Keratinocyte (primary cell): ENCODE measurements around the gene AASS.

ENCODE experiments used
- EZH2 ChIP-seq: IDR thresholded peaks from one replicate; pipeline ENCODE4 v1.6.1; 2012; ENCODE audit warnings: inconsistent platforms, mild to moderate bottlenecking, low read length, moderate library complexity
- TF ChIP-seq, protein P1 (sequence below), 3 experiments: IDR thresholded peaks in 1 of 3; conservative IDR thresholded peaks in 1 of 3; optimal IDR thresholded peaks in 1 of 3; 2 replicates in 2 of 3; 3 replicates in 1 of 3; pipeline versions ENCODE3 to v1.5.1; 2011; ENCODE audit warnings: low read length in 3 of 3, mild to moderate bottlenecking in 3 of 3, moderate library complexity in 2 of 3, control low read depth in 1 of 3, inconsistent platforms in 1 of 3; ENCODE audit not compliant: insufficient read depth in 2 of 3; ENCODE audit errors: extremely low read depth in 1 of 3

DNA sequence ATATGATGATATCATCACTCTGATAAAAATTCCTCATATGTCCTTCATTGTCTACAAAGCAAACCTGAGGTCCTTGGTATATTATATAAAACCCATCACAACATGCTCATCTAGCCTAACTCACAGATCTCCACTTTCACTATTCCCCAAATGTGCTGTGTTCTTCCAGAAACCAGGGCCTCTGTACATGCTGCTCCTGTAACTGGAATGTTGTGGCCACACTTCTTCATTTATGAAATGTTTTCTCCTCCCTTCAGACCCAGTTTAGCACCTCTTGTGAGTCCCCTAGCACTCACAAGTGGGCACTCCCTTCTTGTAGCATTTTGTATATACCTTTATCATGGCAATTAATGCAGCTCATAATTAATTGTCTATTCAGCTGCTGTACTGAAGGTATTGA, 61.9 kb downstream of the AASS start:
- TF ChIP-seq, protein P1, sequence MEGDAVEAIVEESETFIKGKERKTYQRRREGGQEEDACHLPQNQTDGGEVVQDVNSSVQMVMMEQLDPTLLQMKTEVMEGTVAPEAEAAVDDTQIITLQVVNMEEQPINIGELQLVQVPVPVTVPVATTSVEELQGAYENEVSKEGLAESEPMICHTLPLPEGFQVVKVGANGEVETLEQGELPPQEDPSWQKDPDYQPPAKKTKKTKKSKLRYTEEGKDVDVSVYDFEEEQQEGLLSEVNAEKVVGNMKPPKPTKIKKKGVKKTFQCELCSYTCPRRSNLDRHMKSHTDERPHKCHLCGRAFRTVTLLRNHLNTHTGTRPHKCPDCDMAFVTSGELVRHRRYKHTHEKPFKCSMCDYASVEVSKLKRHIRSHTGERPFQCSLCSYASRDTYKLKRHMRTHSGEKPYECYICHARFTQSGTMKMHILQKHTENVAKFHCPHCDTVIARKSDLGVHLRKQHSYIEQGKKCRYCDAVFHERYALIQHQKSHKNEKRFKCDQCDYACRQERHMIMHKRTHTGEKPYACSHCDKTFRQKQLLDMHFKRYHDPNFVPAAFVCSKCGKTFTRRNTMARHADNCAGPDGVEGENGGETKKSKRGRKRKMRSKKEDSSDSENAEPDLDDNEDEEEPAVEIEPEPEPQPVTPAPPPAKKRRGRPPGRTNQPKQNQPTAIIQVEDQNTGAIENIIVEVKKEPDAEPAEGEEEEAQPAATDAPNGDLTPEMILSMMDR (optimal IDR thresholded peaks at IDR 0.05 in 1 of 3, IDR thresholded peaks at IDR 0.05 in 1 of 3, conservative IDR thresholded peaks at IDR 0.05 in 1 of 3; ENCODE audit: extremely low read depth in 1 of 3, insufficient read depth in 2 of 3, low read length in 3 of 3) = no peak
- TF ChIP-seq EZH2 = no peak
